Erythroblast (primary cell): Measurements from ENCODE around the gene DIPK1C.

Experiments
- GATA1 ChIP-seq: IDR thresholded peaks from 2 replicates; pipeline ENCODE4 v1.6.1; 2011; ENCODE audit warnings: low read depth, mild to moderate bottlenecking, control low read depth, low read length, moderate library complexity
- POLR2A ChIP-seq: IDR thresholded peaks from 2 replicates; pipeline ENCODE4 v1.6.1; 2011; ENCODE audit warnings: mild to moderate bottlenecking, low read length

GRCh38 chr18:74440808-74441427, 16.2 kb downstream of the DIPK1C start:
- TF ChIP-seq POLR2A: no peak
- TF ChIP-seq GATA1: no peak
